GM19397 (cell line): ENCODE results near the gene SLC25A13.
"Not testable (repeated sequence)": the region's sequence is repeated elsewhere in the genome, so short reads cannot be mapped to it uniquely, and the experiment has no call there.

ENCODE experiments used
- ATAC-seq: cut with Tn5 transposase; IDR thresholded peaks from one replicate; pipeline ENCODE4 v1.9.1; 2021; ENCODE audit warnings: mild to moderate bottlenecking, moderate library complexity; ENCODE audit not compliant: unreplicated experiment

The SLC25A13 gene

GRCh38 chr7:96173781-96174180 lies 148.1 kb downstream of the SLC25A13 start:
- ATAC-seq = no peak

- ATAC-seq = no peak
These were observed 152.5 kb downstream of the SLC25A13 start for GRCh38 chr7:96169439-96169838.

- ATAC-seq = no peak
These were observed 154.5 kb downstream of the SLC25A13 start for GRCh38 chr7:96167424-96167823.

GRCh38 chr7:96161897-96162296 lies 160.0 kb downstream of the SLC25A13 start:
- no peak for ATAC-seq

- ATAC-seq = no peak
These were observed 164.0 kb downstream of the SLC25A13 start for GRCh38 chr7:96157856-96158255.

- not testable (repeated sequence) for ATAC-seq
These were observed 167.4 kb downstream of the SLC25A13 start for GRCh38 chr7:96154506-96154905.

- no peak for ATAC-seq
These were observed 169.2 kb downstream of the SLC25A13 start for GRCh38 chr7:96152706-96153105.

- no peak for ATAC-seq
These were observed 170.0 kb downstream of the SLC25A13 start for GRCh38 chr7:96151889-96152288.

- no peak for ATAC-seq
These were observed 177.7 kb downstream of the SLC25A13 start for GRCh38 chr7:96144260-96144526.

GRCh38 chr7:96143495-96144259 lies 178.2 kb downstream of the SLC25A13 start:
- ATAC-seq = no peak

GRCh38 chr7:96136600-96137239 lies 185.2 kb downstream of the SLC25A13 start:
- ATAC-seq = no peak

GRCh38 chr7:96135241-96135640 lies 186.7 kb downstream of the SLC25A13 start:
- ATAC-seq = no peak

- ATAC-seq = no peak
These were observed 190.4 kb downstream of the SLC25A13 start for GRCh38 chr7:96131525-96131924.

GRCh38 chr7:96127746-96128145 lies 194.2 kb downstream of the SLC25A13 start:
- ATAC-seq = no peak

- no peak for ATAC-seq
These were observed 195.5 kb downstream of the SLC25A13 start for GRCh38 chr7:96126382-96126781.

GRCh38 chr7:96122746-96123145 lies 199.2 kb downstream of the SLC25A13 start:
- no peak for ATAC-seq

- ATAC-seq = no peak
These were observed 200.1 kb downstream of the SLC25A13 start for GRCh38 chr7:96121752-96122151.

GRCh38 chr7:96120445-96121225 lies 201.3 kb downstream of the SLC25A13 start:
- no peak for ATAC-seq

GRCh38 chr7:96118449-96119001 lies 203.4 kb downstream of the SLC25A13 start:
- ATAC-seq = no peak

GRCh38 chr7:96116173-96116572 lies 205.7 kb downstream of the SLC25A13 start:
- ATAC-seq = no peak

- ATAC-seq = no peak
These were observed 207.7 kb downstream of the SLC25A13 start for GRCh38 chr7:96114190-96114589.

- ATAC-seq = no peak
These were observed 210.5 kb downstream of the SLC25A13 start for GRCh38 chr7:96111405-96111804.
